Natural killer cell (primary cell): ENCODE results near the gene RALGDS. TPM values are rescaled to one million over a fixed set of nuclear protein-coding genes. Genes with fewer than 3 reads are reported as not detected.

Source experiments
- ATAC-seq, 3 donors: fragments of 150-1000 bp in 2 of 3; fragments of 200-7000 bp in 1 of 3; cut with Tn5 transposase; 1 replicate in 1 of 3; 2 replicates in 2 of 3; pipeline ENCODE4 v1.10.0; 2021; ENCODE audit warnings: mild to moderate bottlenecking in 2 of 3, moderate library complexity in 2 of 3
- DNase-seq, 2 donors: peaks; one replicate each; pipeline versions ENCODE4 v3.0.0 to v3.0.0-alpha.2; 2013 to 2021; ENCODE audit warnings: mixed read lengths in 1 of 2
- H3K27ac ChIP-seq: one replicate; pipeline ENCODE4 v1.5.1; 2013; ENCODE audit warnings: mild to moderate bottlenecking, low read length
- H3K27me3 ChIP-seq: one replicate; pipeline ENCODE4 v1.6.1; 2013; ENCODE audit warnings: low read length; ENCODE audit not compliant: control insufficient read depth, insufficient read depth
- H3K36me3 ChIP-seq: one replicate; pipeline ENCODE4 v1.6.1; 2013; ENCODE audit warnings: low read length; ENCODE audit not compliant: control insufficient read depth, insufficient read depth
- H3K4me1 ChIP-seq: one replicate; pipeline ENCODE4 v1.6.1; 2013; ENCODE audit warnings: low read length; ENCODE audit not compliant: control insufficient read depth, insufficient read depth
- H3K4me3 ChIP-seq: one replicate; pipeline ENCODE4 v1.5.1; 2013; ENCODE audit warnings: low read length
- H3K9me3 ChIP-seq: one replicate; pipeline ENCODE4 v1.6.1; 2013; ENCODE audit warnings: low read length; ENCODE audit not compliant: control insufficient read depth, insufficient read depth
- H3K27ac Mint-ChIP-seq, 2 donors: one replicate each; pipeline ENCODE4 v1.8.0; 2022; ENCODE audit warnings: mild to moderate bottlenecking in 2 of 2, mixed read lengths in 2 of 2, moderate library complexity in 1 of 2
- H3K27me3 Mint-ChIP-seq, 2 donors: one replicate each; pipeline ENCODE4 v1.8.0; 2022; ENCODE audit warnings: low read depth in 2 of 2, mixed read lengths in 2 of 2
- H3K36me3 Mint-ChIP-seq: one replicate; pipeline ENCODE4 v1.8.0; 2022; ENCODE audit warnings: mixed read lengths
- H3K4me1 Mint-ChIP-seq, 2 donors: one replicate each; pipeline ENCODE4 v1.8.0; 2022; ENCODE audit warnings: mixed read lengths in 2 of 2
- H3K4me3 Mint-ChIP-seq: one replicate; pipeline ENCODE4 v1.8.0; 2022; ENCODE audit warnings: mild to moderate bottlenecking, moderate library complexity, mixed read lengths
- H3K9me3 Mint-ChIP-seq, 2 donors: one replicate each; pipeline ENCODE4 v1.8.0; 2022; ENCODE audit warnings: mixed read lengths in 2 of 2
- CTCF ChIP-seq: fragments of 200-600 bp; IDR thresholded peaks from one replicate; pipeline ENCODE4 v1.8.0; 2022; ENCODE audit warnings: antibody characterized with exemption
- WGBS: methylation state at CpG from one replicate; pipeline ENCODE4 v1.1.7; 2013; ENCODE audit warnings: missing lambda C conversion rate; ENCODE audit not compliant: insufficient coverage; 5-methylcytosine and 5-hydroxymethylcytosine counted together
- intact Hi-C: fragments of 100-400 bp; cut with micrococcal nuclease; formaldehyde crosslinking; loops from one replicate; pipeline ENCODE4 v1.14.2; 2022
- total RNA-seq, 4 donors: library from RNA; stranded (reverse); fragments of 120-200 nt in 1 of 4; gene quantifications; one replicate each; pipeline versions ENCODE4 v1.2.3 to v1.2.4, GENCODE V29; 2013 to 2022

RALGDS gene
- total RNA-seq, 3 donors from 2014 or later (not counting 1 experiment from before 2014, with no cell fraction given) = 206 to 250 (median 208) TPM

- Mint-ChIP-seq H3K9me3 (no peaks in the 10 kb centered on the region), H3K27ac (peak overlapping the region; percentile 53 to 97), H3K27me3 (no peaks in the 10 kb centered on the region), H3K4me3 (no peak overlapping the region), H3K36me3 (no peaks in the 10 kb centered on the region), H3K4me1 (peaks cover 6 to 17% of the 10 kb centered on the region in 2 donors)
- DNase-seq = no peak
- H3K27me3 ChIP-seq = no peaks in the 10 kb centered on the region
- no peaks in the 10 kb centered on the region for H3K9me3 ChIP-seq
- H3K4me3 ChIP-seq = no peak overlapping the region
- H3K27ac ChIP-seq = no peak overlapping the region
- H3K4me1 ChIP-seq = peaks cover 9% of the 10 kb centered on the region
- ATAC-seq = no peak
- H3K36me3 ChIP-seq = peaks cover 83% of the 10 kb centered on the region
- no peak for TF ChIP-seq CTCF
- WGBS = 91% methylated on average over 13 of the region's 13 CpGs
- intact Hi-C loops = no loop called here
Observed at GRCh38 chr9:133107245-133107722, 13.8 kb downstream of the RALGDS start.

GRCh38 chr9:133106511-133107244, 14.4 kb downstream of the RALGDS start:
- H3K4me3 ChIP-seq = no peak overlapping the region
- DNase-seq = no peak
- H3K27ac Mint-ChIP-seq = peak overlapping the region; percentile 58 to 74
- no peaks in the 10 kb centered on the region for H3K9me3 Mint-ChIP-seq
- H3K27me3 Mint-ChIP-seq = no peaks in the 10 kb centered on the region
- no peaks in the 10 kb centered on the region for H3K9me3 ChIP-seq
- TF ChIP-seq CTCF = no peak
- H3K27ac ChIP-seq = no peak overlapping the region
- no peak for ATAC-seq
- H3K36me3 ChIP-seq = peaks cover 84% of the 10 kb centered on the region
- H3K36me3 Mint-ChIP-seq = no peaks in the 10 kb centered on the region
- no peak overlapping the region for H3K4me3 Mint-ChIP-seq
- intact Hi-C loops = no loop called here
- H3K4me1 ChIP-seq = peaks cover 5% of the 10 kb centered on the region
- WGBS = 90% methylated on average over 17 of the region's 17 CpGs
- H3K27me3 ChIP-seq = no peaks in the 10 kb centered on the region
- H3K4me1 Mint-ChIP-seq = peaks cover 5 to 14% of the 10 kb centered on the region in 2 donors

- H3K27ac ChIP-seq = no peak overlapping the region
- Mint-ChIP-seq H3K27me3 (no peaks in the 10 kb centered on the region), H3K27ac (peak overlapping the region; percentile 80), H3K9me3 (no peaks in the 10 kb centered on the region), H3K36me3 (no peaks in the 10 kb centered on the region), H3K4me1 (peaks cover 5 to 10% of the 10 kb centered on the region in 2 donors), H3K4me3 (no peak overlapping the region)
- ATAC-seq = no peak
- H3K4me1 ChIP-seq = peaks cover 5% of the 10 kb centered on the region
- WGBS = 100% methylated on average over 7 of the region's 7 CpGs
- H3K4me3 ChIP-seq = no peak overlapping the region
- peaks cover 90% of the 10 kb centered on the region for H3K36me3 ChIP-seq
- intact Hi-C loops = no loop called here
- H3K9me3 ChIP-seq = no peaks in the 10 kb centered on the region
- H3K27me3 ChIP-seq = no peaks in the 10 kb centered on the region
- DNase-seq = no peak
- TF ChIP-seq CTCF = no peak
Observed at GRCh38 chr9:133105461-133105770, 15.6 kb downstream of the RALGDS start.
